Fibroblast of villous mesenchyme (primary cell): Measurements from ENCODE around the gene HLA-DRA. TPM values are rescaled to one million over a fixed set of nuclear protein-coding genes. Genes with fewer than 3 reads are reported as not detected.

Experiments used
- DNase-seq: peaks from one replicate; pipeline ENCODE4 v3.0.0-alpha.2; 2010; ENCODE audit warnings: low read depth
- H3K4me3 ChIP-seq: 2 replicates; pipeline ENCODE4 v1.5.1; 2011; ENCODE audit warnings: low read depth, mild to moderate bottlenecking, low read length
- total RNA-seq: library from RNA; depleted of rRNA; stranded (reverse); fragments of >200 nt; gene quantifications from 2 replicates; pipeline ENCODE4 v1.2.3, GENCODE V29; 2012
- TF ChIP-seq, protein P1 (sequence below): IDR thresholded peaks from 2 replicates; pipeline ENCODE4 v1.5.1; 2012; ENCODE audit warnings: low read depth, mild to moderate bottlenecking, low read length; ENCODE audit not compliant: insufficient read depth

Gene HLA-DRA
- total RNA-seq, 1 donor, result not detected

GRCh38 chr6:32491700-32492099 lies 52.0 kb downstream of the HLA-DRA start:
- TF ChIP-seq, protein P1, sequence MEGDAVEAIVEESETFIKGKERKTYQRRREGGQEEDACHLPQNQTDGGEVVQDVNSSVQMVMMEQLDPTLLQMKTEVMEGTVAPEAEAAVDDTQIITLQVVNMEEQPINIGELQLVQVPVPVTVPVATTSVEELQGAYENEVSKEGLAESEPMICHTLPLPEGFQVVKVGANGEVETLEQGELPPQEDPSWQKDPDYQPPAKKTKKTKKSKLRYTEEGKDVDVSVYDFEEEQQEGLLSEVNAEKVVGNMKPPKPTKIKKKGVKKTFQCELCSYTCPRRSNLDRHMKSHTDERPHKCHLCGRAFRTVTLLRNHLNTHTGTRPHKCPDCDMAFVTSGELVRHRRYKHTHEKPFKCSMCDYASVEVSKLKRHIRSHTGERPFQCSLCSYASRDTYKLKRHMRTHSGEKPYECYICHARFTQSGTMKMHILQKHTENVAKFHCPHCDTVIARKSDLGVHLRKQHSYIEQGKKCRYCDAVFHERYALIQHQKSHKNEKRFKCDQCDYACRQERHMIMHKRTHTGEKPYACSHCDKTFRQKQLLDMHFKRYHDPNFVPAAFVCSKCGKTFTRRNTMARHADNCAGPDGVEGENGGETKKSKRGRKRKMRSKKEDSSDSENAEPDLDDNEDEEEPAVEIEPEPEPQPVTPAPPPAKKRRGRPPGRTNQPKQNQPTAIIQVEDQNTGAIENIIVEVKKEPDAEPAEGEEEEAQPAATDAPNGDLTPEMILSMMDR, result no peak
- DNase-seq, result no peak
- H3K4me3 ChIP-seq, result no peak overlapping the region

GRCh38 chr6:32492351-32492750 lies 52.7 kb downstream of the HLA-DRA start:
- no peak for DNase-seq
- TF ChIP-seq, protein P1, result no peak
- no peak overlapping the region for H3K4me3 ChIP-seq

Other genes with a start within 250 kb of the HLA-DRA start
- 29.0 and 35.4 TPM in 2 replicates for gene PBX2, start 249.7 kb upstream of the HLA-DRA start, total RNA-seq
- 2.6 and 4.8 TPM in 2 replicates for gene GPSM3, start 247.2 kb upstream of the HLA-DRA start, total RNA-seq
- 1.3 and 1.6 TPM in 2 replicates for gene NOTCH4, start 215.8 kb upstream of the HLA-DRA start, total RNA-seq
- gene TSBP1, start 68.0 kb upstream of the HLA-DRA start, total RNA-seq, result under 0.01 TPM in 1 of 2 replicates, not detected in the other
- not detected in 2 replicates for gene BTNL2, start 32.7 kb upstream of the HLA-DRA start, total RNA-seq
- gene HLA-DRB5, start 90.4 kb downstream of the HLA-DRA start, total RNA-seq, result not detected in 2 replicates
- gene HLA-DRB1, start 150.0 kb downstream of the HLA-DRA start, total RNA-seq, result not detected in 2 replicates
- not detected in 2 replicates for gene HLA-DQA1, start 197.5 kb downstream of the HLA-DRA start, total RNA-seq
- not detected in 2 replicates for gene HLA-DQB1, start 226.8 kb downstream of the HLA-DRA start, total RNA-seq